ENCODE data around the gene CHRNA1. TPM values are rescaled to one million over a fixed set of nuclear protein-coding genes. Genes with fewer than 3 reads are reported as not detected.

CHRNA1 gene
- total and polyA plus RNA-seq, 9 of the 15 experiments (the other 6 are each of a cell fraction or from before 2014, with no cell fraction given): not detected

- intact Hi-C loops (cut with micrococcal nuclease) (no loop called here), in situ Hi-C loops (cut with MboI) (no loop called here)
- CTCF ChIA-PET (ENCODE audit: low intra/inter-chr PET ratio): no interaction called here
- FAIRE-seq (no peak), DNase-seq (ENCODE audit: extremely low read depth in 1 of 4, low spot score in 3 of 4) (no peak), ATAC-seq (no peak)
- no peaks in the 10 kb centered on the region for H3K4me1 ChIP-seq (replicated peaks in 1 of 2; ENCODE audit: control insufficient read depth in 2 of 2, insufficient read depth in 2 of 2, low read length in 2 of 2)
- H3K27me3 ChIP-seq (ENCODE audit: control insufficient read depth in 2 of 2, insufficient read depth in 2 of 2, low read length in 2 of 2): peaks cover 33 to 48% of the 10 kb centered on the region in 2 experiments
- no peaks in the 10 kb centered on the region for H3K9me1 ChIP-seq (ENCODE audit: control insufficient read depth, insufficient read depth, low read length)
- no peaks in the 10 kb centered on the region for H3K79me2 ChIP-seq (ENCODE audit: control insufficient read depth, insufficient read depth, low read length)
- H3K27ac ChIP-seq (ENCODE audit: extremely low read depth, low read depth, low read length): no peak overlapping the region
- no peak overlapping the region for H3K9ac ChIP-seq (ENCODE audit: insufficient read depth in 1 of 2, low read depth in 2 of 2, low read length in 2 of 2)
- H3K36me3 ChIP-seq (ENCODE audit: control insufficient read depth, insufficient read depth, low read length): no peaks in the 10 kb centered on the region
- POLR2A ChIA-PET: interaction anchor here (1.1 kb wide), 1 partner anchor 8 kb away, joined by 5 read pairs; no protein-coding TSS in a partner anchor
- no peak overlapping the region for H2AFZ ChIP-seq (ENCODE audit: low read depth, low read length)
- H3K9me3 ChIP-seq (replicated peaks; ENCODE audit: control insufficient read depth, insufficient read depth, low read depth, low read length): no peaks in the 10 kb centered on the region
- WGBS (ENCODE audit: insufficient coverage, low coverage, missing lambda C conversion rate): 0% methylated on average over 11 of the region's 11 CpGs
- no TSS peak for BruUV-seq (replicated peaks)
- H4K20me1 ChIP-seq (replicated peaks; ENCODE audit: control insufficient read depth, insufficient read depth, low read length): no peaks in the 10 kb centered on the region
- no peak overlapping the region for H3K4me3 ChIP-seq
- no peak overlapping the region for H3K4me2 ChIP-seq (ENCODE audit: insufficient read depth, low read length)
- TF ChIP-seq ZFP30 (CRISPR knock-in tag; IDR thresholded peaks at IDR 0.05; ENCODE audit: borderline replicate concordance): no peak
- no peak for TF ChIP-seq ZNF274 (IDR thresholded peaks at IDR 0.05; ENCODE audit: borderline replicate concordance, low read depth, low read length)
- TF ChIP-seq ZNF384 (IDR thresholded peaks at IDR 0.05; ENCODE audit: low read depth, low read length): no peak
- no peak for TF ChIP-seq RFX5 (IDR thresholded peaks at IDR 0.05; ENCODE audit: low read depth, low read length)
- no peak for TF ChIP-seq ZBTB40 (IDR thresholded peaks at IDR 0.05)
- no peak for TF ChIP-seq ZBTB40 (CRISPR knock-in tag; IDR thresholded peaks at IDR 0.05)
- TF ChIP-seq GATA2 (CRISPR knock-in tag; IDR thresholded peaks at IDR 0.05): no peak
- TF ChIP-seq SNRNP70 (optimal IDR thresholded peaks at IDR 0.05; ENCODE audit: low read depth, low read length): no peak
- no peak for TF ChIP-seq NR2C1 (IDR thresholded peaks at IDR 0.05)
- TF ChIP-seq NR2C1 (tag; IDR thresholded peaks at IDR 0.05): no peak
- TF ChIP-seq RNF2 (IDR thresholded peaks at IDR 0.05): no peak
- no peak for TF ChIP-seq BCOR (IDR thresholded peaks at IDR 0.05)
- TF ChIP-seq CEBPB (tag; IDR thresholded peaks at IDR 0.05): no peak
- no peak for TF ChIP-seq CBFA2T2 (conservative IDR thresholded peaks at IDR 0.05)
Observed at GRCh38 chr2:174781996-174782395, 17.7 kb upstream of the CHRNA1 start.

Data from K562 (cell line).